DOHH2 (cell line): ENCODE results near the gene NBPF1.
"Not testable (repeated sequence)": the region's sequence is repeated elsewhere in the genome, so short reads cannot be mapped to it uniquely, and the experiment has no call there.

Source experiments
- EZH2phosphoT487 ChIP-seq: fragments of 200-600 bp; sonication (generic); IDR thresholded peaks from 2 replicates; pipeline ENCODE4 v1.6.1; 2017; ENCODE audit warnings: borderline replicate concordance, mild to moderate bottlenecking, antibody characterized with exemption, low read length, moderate library complexity, mixed read lengths
- TF ChIP-seq, protein P1 (sequence below): fragments of 200-600 bp; sonication (generic); IDR thresholded peaks from one replicate; pipeline ENCODE4 v1.5.1; 2014; ENCODE audit warnings: antibody characterized with exemption, mild to moderate bottlenecking, low read depth, low read length; ENCODE audit not compliant: poor library complexity, severe bottlenecking

DNA sequence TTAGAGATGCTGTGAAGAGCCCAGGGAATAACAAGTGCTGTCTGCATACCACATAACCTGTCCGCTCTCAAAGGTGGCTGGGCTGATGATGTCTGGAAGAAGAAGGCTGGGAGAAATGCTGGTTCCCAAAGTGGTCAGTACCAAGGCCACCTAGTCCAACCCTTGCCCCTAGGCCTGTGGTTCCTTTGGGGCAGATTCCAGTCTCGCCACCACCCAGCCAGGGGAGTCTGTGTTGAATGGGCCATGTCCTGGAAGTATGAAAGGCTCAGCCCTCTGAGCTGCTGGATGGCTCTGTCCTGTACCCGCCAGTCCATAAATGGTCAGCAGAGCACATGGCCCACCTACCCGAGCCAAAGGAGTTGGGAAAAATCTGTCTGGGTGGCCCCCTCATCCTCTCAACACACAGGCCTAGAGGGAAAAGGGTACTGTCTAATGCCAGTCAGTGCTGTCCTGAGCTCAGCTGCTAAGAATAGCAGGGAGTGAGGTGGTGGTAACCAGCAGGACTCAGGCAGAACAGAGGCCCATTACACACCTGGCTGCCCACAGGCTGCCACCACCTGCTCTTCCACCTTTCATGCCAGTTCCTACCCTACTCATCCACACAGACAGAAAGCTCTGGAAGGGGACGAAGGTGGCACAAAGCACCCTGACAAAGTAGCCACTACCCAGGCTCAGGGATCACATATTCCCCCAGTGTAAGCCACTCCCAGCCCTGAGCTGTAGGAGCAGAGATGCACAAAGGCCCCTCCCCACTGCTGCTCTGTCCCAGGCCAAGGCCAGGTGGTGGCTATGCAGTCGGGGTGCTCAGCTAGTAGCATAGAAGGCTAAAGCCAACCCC is 24.8 kb upstream of the NBPF1 start:
- TF ChIP-seq EZH2phosphoT487: not testable (repeated sequence)
- TF ChIP-seq, protein P1, sequence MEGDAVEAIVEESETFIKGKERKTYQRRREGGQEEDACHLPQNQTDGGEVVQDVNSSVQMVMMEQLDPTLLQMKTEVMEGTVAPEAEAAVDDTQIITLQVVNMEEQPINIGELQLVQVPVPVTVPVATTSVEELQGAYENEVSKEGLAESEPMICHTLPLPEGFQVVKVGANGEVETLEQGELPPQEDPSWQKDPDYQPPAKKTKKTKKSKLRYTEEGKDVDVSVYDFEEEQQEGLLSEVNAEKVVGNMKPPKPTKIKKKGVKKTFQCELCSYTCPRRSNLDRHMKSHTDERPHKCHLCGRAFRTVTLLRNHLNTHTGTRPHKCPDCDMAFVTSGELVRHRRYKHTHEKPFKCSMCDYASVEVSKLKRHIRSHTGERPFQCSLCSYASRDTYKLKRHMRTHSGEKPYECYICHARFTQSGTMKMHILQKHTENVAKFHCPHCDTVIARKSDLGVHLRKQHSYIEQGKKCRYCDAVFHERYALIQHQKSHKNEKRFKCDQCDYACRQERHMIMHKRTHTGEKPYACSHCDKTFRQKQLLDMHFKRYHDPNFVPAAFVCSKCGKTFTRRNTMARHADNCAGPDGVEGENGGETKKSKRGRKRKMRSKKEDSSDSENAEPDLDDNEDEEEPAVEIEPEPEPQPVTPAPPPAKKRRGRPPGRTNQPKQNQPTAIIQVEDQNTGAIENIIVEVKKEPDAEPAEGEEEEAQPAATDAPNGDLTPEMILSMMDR: not testable (repeated sequence)
